Fibroblast of skin of left biceps (primary cell): ENCODE results near the gene NCAPG2.
A peak's percentile ranks its signal among the peaks of the same experiment; 100 is the strongest.

Source experiments
- DNase-seq, 2 experiments: peaks; one replicate each; pipeline ENCODE4 v3.0.0-alpha.2; 2013; ENCODE audit warnings: low read depth in 2 of 2

Gene NCAPG2

GRCh38 chr7:158704524-158705233 lies at the start of gene NCAPG2:
Gene NCAPG2, minus strand, starts transcription at chr7:158704804. Its CDS starts 2,905 bp downstream, at chr7:158701899.
- peak; percentile 94 for DNase-seq

GRCh38 chr7:158753900-158754299 lies 49.3 kb upstream of the NCAPG2 start:
- no peak for DNase-seq

- DNase-seq, result no peak
Observed at GRCh38 chr7:158751751-158752150, 47.1 kb upstream of the NCAPG2 start.

- no peak for DNase-seq
Observed at GRCh38 chr7:158751199-158751598, 46.6 kb upstream of the NCAPG2 start.

GRCh38 chr7:158750702-158751101 lies 46.1 kb upstream of the NCAPG2 start:
- no peak for DNase-seq

- no peak for DNase-seq
Observed at GRCh38 chr7:158749396-158749795, 44.8 kb upstream of the NCAPG2 start.

- DNase-seq, result no peak
Observed at GRCh38 chr7:158748335-158748734, 43.7 kb upstream of the NCAPG2 start.

- DNase-seq, result no peak
Observed at GRCh38 chr7:158747408-158747807, 42.8 kb upstream of the NCAPG2 start.

- DNase-seq, result no peak
Observed at GRCh38 chr7:158746957-158747356, 42.4 kb upstream of the NCAPG2 start.

- no peak for DNase-seq
Observed at GRCh38 chr7:158745057-158745715, 40.6 kb upstream of the NCAPG2 start.

- no peak for DNase-seq
Observed at GRCh38 chr7:158744070-158744469, 39.5 kb upstream of the NCAPG2 start.

- no peak for DNase-seq
Observed at GRCh38 chr7:158743219-158743618, 38.6 kb upstream of the NCAPG2 start.

GRCh38 chr7:158742065-158742821 lies 37.6 kb upstream of the NCAPG2 start:
- no peak for DNase-seq

GRCh38 chr7:158741294-158741666 lies 36.7 kb upstream of the NCAPG2 start:
- no peak for DNase-seq

GRCh38 chr7:158740657-158741293 lies 36.2 kb upstream of the NCAPG2 start:
- peak; percentile 13 to 17 for DNase-seq

- peak; percentile 25 to 40 for DNase-seq
Observed at GRCh38 chr7:158740013-158740656, 35.5 kb upstream of the NCAPG2 start.

GRCh38 chr7:158738841-158739240 lies 34.2 kb upstream of the NCAPG2 start:
- DNase-seq, result no peak

- no peak for DNase-seq
Observed at GRCh38 chr7:158737064-158737695, 32.6 kb upstream of the NCAPG2 start.

- no peak for DNase-seq
Observed at GRCh38 chr7:158735935-158736334, 31.3 kb upstream of the NCAPG2 start.

GRCh38 chr7:158734861-158735260 lies 30.3 kb upstream of the NCAPG2 start:
- DNase-seq, result no peak

- DNase-seq, result no peak
Observed at GRCh38 chr7:158733775-158734494, 29.3 kb upstream of the NCAPG2 start.
